Natural killer cell (primary cell): ENCODE data around the gene IL18RAP. TPM values are rescaled to one million over a fixed set of nuclear protein-coding genes. Genes with fewer than 3 reads are reported as not detected.

Experiments used
- ATAC-seq, 3 donors: fragments of 150-1000 bp in 2 of 3; fragments of 200-7000 bp in 1 of 3; cut with Tn5 transposase; 1 replicate in 1 of 3; 2 replicates in 2 of 3; pipeline ENCODE4 v1.10.0; 2021; ENCODE audit warnings: mild to moderate bottlenecking in 2 of 3, moderate library complexity in 2 of 3
- DNase-seq, 2 donors: peaks; one replicate each; pipeline versions ENCODE4 v3.0.0 to v3.0.0-alpha.2; 2013 to 2021; ENCODE audit warnings: mixed read lengths in 1 of 2
- H3K27ac ChIP-seq: one replicate; pipeline ENCODE4 v1.5.1; 2013; ENCODE audit warnings: mild to moderate bottlenecking, low read length
- H3K27me3 ChIP-seq: one replicate; pipeline ENCODE4 v1.6.1; 2013; ENCODE audit warnings: low read length; ENCODE audit not compliant: control insufficient read depth, insufficient read depth
- H3K36me3 ChIP-seq: one replicate; pipeline ENCODE4 v1.6.1; 2013; ENCODE audit warnings: low read length; ENCODE audit not compliant: control insufficient read depth, insufficient read depth
- H3K4me1 ChIP-seq: one replicate; pipeline ENCODE4 v1.6.1; 2013; ENCODE audit warnings: low read length; ENCODE audit not compliant: control insufficient read depth, insufficient read depth
- H3K4me3 ChIP-seq: one replicate; pipeline ENCODE4 v1.5.1; 2013; ENCODE audit warnings: low read length
- H3K9me3 ChIP-seq: one replicate; pipeline ENCODE4 v1.6.1; 2013; ENCODE audit warnings: low read length; ENCODE audit not compliant: control insufficient read depth, insufficient read depth
- H3K27ac Mint-ChIP-seq, 2 donors: one replicate each; pipeline ENCODE4 v1.8.0; 2022; ENCODE audit warnings: mild to moderate bottlenecking in 2 of 2, mixed read lengths in 2 of 2, moderate library complexity in 1 of 2
- H3K27me3 Mint-ChIP-seq, 2 donors: one replicate each; pipeline ENCODE4 v1.8.0; 2022; ENCODE audit warnings: low read depth in 2 of 2, mixed read lengths in 2 of 2
- H3K36me3 Mint-ChIP-seq: one replicate; pipeline ENCODE4 v1.8.0; 2022; ENCODE audit warnings: mixed read lengths
- H3K4me1 Mint-ChIP-seq, 2 donors: one replicate each; pipeline ENCODE4 v1.8.0; 2022; ENCODE audit warnings: mixed read lengths in 2 of 2
- H3K4me3 Mint-ChIP-seq: one replicate; pipeline ENCODE4 v1.8.0; 2022; ENCODE audit warnings: mild to moderate bottlenecking, moderate library complexity, mixed read lengths
- H3K9me3 Mint-ChIP-seq, 2 donors: one replicate each; pipeline ENCODE4 v1.8.0; 2022; ENCODE audit warnings: mixed read lengths in 2 of 2
- CTCF ChIP-seq: fragments of 200-600 bp; IDR thresholded peaks from one replicate; pipeline ENCODE4 v1.8.0; 2022; ENCODE audit warnings: antibody characterized with exemption
- WGBS: methylation state at CpG from one replicate; pipeline ENCODE4 v1.1.7; 2013; ENCODE audit warnings: missing lambda C conversion rate; ENCODE audit not compliant: insufficient coverage; 5-methylcytosine and 5-hydroxymethylcytosine counted together
- intact Hi-C: fragments of 100-400 bp; cut with micrococcal nuclease; formaldehyde crosslinking; loops from one replicate; pipeline ENCODE4 v1.14.2; 2022
- total RNA-seq, 4 donors: library from RNA; stranded (reverse); fragments of 120-200 nt in 1 of 4; gene quantifications; one replicate each; pipeline versions ENCODE4 v1.2.3 to v1.2.4, GENCODE V29; 2013 to 2022

IL18RAP gene
- total RNA-seq, 3 donors from 2014 or later (not counting 1 experiment from before 2014, with no cell fraction given) = 136 to 309 (median 203) TPM

- DNase-seq (peak; percentile 58 to 72), ATAC-seq (peak; percentile 67 to 90 (median 86))
- Mint-ChIP-seq H3K27me3 (peaks cover 15 to 19% of the 10 kb centered on the region in 2 donors), H3K9me3 (peaks cover 3 to 4% of the 10 kb centered on the region in 2 donors), H3K4me3 (no peak within 1 kb of the TSS), H3K27ac (no peak within 1 kb of the TSS), H3K36me3 (peaks cover 13% of the 10 kb centered on the region), H3K4me1 (no peaks in the 10 kb centered on the region)
- intact Hi-C loops = loop anchor here (1.0 to 2.0 kb wide), 3 partner anchors 48 to 143 kb away; no protein-coding TSS in a partner anchor
- peaks cover 3% of the 10 kb centered on the region for H3K9me3 ChIP-seq
- no peaks in the 10 kb centered on the region for H3K4me1 ChIP-seq
- TF ChIP-seq CTCF = peak; percentile 96
- WGBS = 4% methylated on average over 3 of the region's 3 CpGs
- H3K36me3 ChIP-seq = no peaks in the 10 kb centered on the region
- peaks cover 4% of the 10 kb centered on the region for H3K27me3 ChIP-seq
- H3K4me3 ChIP-seq = no peak within 1 kb of the TSS
- no peak within 1 kb of the TSS for H3K27ac ChIP-seq
Observed at GRCh38 chr2:102473020-102473419, 50.1 kb downstream of the IL18RAP start, which contains the start of gene SLC9A4. Gene SLC9A4 (plus strand): TSS chr2:102473226. CDS start chr2:102473760, 534 bp downstream.

GRCh38 chr2:102473631-102474030, 50.7 kb downstream of the IL18RAP start:
- DNase-seq (no peak), ATAC-seq (no peak)
- Histone ChIP-seq H3K9me3 (peaks cover 3% of the 10 kb centered on the region), H3K27me3 (peaks cover 4% of the 10 kb centered on the region), H3K4me1 (no peaks in the 10 kb centered on the region), H3K4me3 (no peak overlapping the region), H3K36me3 (no peaks in the 10 kb centered on the region), H3K27ac (no peak overlapping the region)
- intact Hi-C loops = loop anchor here (1.0 to 2.0 kb wide), 3 partner anchors 47 to 143 kb away; no protein-coding TSS in a partner anchor
- TF ChIP-seq CTCF = no peak
- peaks cover 15% of the 10 kb centered on the region in 2 donors for H3K27me3 Mint-ChIP-seq
- WGBS = 87% methylated on average over 3 of the region's 3 CpGs
- peaks cover 3 to 4% of the 10 kb centered on the region in 2 donors for H3K9me3 Mint-ChIP-seq
- H3K36me3 Mint-ChIP-seq = peaks cover 13% of the 10 kb centered on the region
- no peak overlapping the region for H3K27ac Mint-ChIP-seq
- H3K4me3 Mint-ChIP-seq = no peak overlapping the region
- no peaks in the 10 kb centered on the region for H3K4me1 Mint-ChIP-seq

- Histone ChIP-seq H3K4me3 (no peak overlapping the region), H3K36me3 (no peaks in the 10 kb centered on the region), H3K27ac (no peak overlapping the region), H3K27me3 (peaks cover 4% of the 10 kb centered on the region), H3K9me3 (peaks cover 3% of the 10 kb centered on the region), H3K4me1 (no peaks in the 10 kb centered on the region)
- H3K9me3 Mint-ChIP-seq = peaks cover 3 to 4% of the 10 kb centered on the region in 2 donors
- no peak for ATAC-seq
- H3K27me3 Mint-ChIP-seq = peaks cover 12 to 15% of the 10 kb centered on the region in 2 donors
- intact Hi-C loops = no loop called here
- no peak overlapping the region for H3K4me3 Mint-ChIP-seq
- H3K36me3 Mint-ChIP-seq = peaks cover 10% of the 10 kb centered on the region
- H3K4me1 Mint-ChIP-seq = no peaks in the 10 kb centered on the region
- no peak for TF ChIP-seq CTCF
- no peak for DNase-seq
- no peak overlapping the region for H3K27ac Mint-ChIP-seq
Observed at GRCh38 chr2:102474785-102475184, 51.8 kb downstream of the IL18RAP start.
